Body of pancreas (tissue), 4 donors: ENCODE data around the gene DIRAS1. TPM values are rescaled to one million over a fixed set of nuclear protein-coding genes. Genes with fewer than 3 reads are reported as not detected.

ENCODE experiments used
- ATAC-seq: fragments of 150-250 bp; one replicate; pipeline ENCODE4 v1.9.1; 2016
- DNase-seq, 4 donors: peaks; one replicate each; pipeline ENCODE4 v3.0.0-alpha.2; 2019
- H3K27ac ChIP-seq, 4 donors: fragments of 200-600 bp; sonication (generic); 1 replicate in 3 of 4; 2 replicates in 1 of 4; pipeline versions ENCODE4 v1.5.1 to v1.6.1; 2016 to 2019; ENCODE audit warnings: mild to moderate bottlenecking in 1 of 4, mixed read lengths in 1 of 4, moderate library complexity in 1 of 4
- H3K27me3 ChIP-seq, 2 donors: fragments of 200-600 bp; sonication (generic); one replicate each; pipeline ENCODE4 v1.6.0; 2016; ENCODE audit warnings: mild to moderate bottlenecking in 1 of 2
- H3K36me3 ChIP-seq, 2 donors: fragments of 200-600 bp; sonication (generic); replicated peaks in 1 of 2; 2 replicates each; pipeline ENCODE4 v1.5.1; 2016; ENCODE audit warnings: low read depth in 2 of 2; ENCODE audit not compliant: insufficient read depth in 1 of 2
- H3K4me1 ChIP-seq: fragments of 200-600 bp; sonication (generic); one replicate; pipeline ENCODE4 v1.6.0; 2016
- H3K4me3 ChIP-seq, 2 donors: fragments of 200-600 bp; sonication (generic); 1 replicate in 1 of 2; 2 replicates in 1 of 2; pipeline ENCODE4 v1.5.1; 2016 to 2019
- H3K9me3 ChIP-seq, 3 donors: fragments of 200-600 bp; sonication (generic); 1 replicate in 2 of 3; 2 replicates in 1 of 3; pipeline ENCODE4 v1.5.1; 2016
- CTCF ChIP-seq, 7 experiments: fragments of 450-650 bp in 4 of 7; fragments of 200-600 bp in 3 of 7; sonication (generic) in 3 of 7; IDR thresholded peaks; one replicate each; pipeline ENCODE4 v1.5.1; 2016 to 2019; ENCODE audit warnings: antibody characterized with exemption in 7 of 7
- POLR2A ChIP-seq, 3 donors: fragments of 450-650 bp; IDR thresholded peaks; one replicate each; pipeline ENCODE4 v1.6.1; 2016; ENCODE audit warnings: antibody characterized with exemption in 3 of 3, mild to moderate bottlenecking in 2 of 3
- WGBS, 2 donors: methylation state at CpG; one replicate each; pipeline ENCODE4 v1.1.5; 2017; 5-methylcytosine and 5-hydroxymethylcytosine counted together
- intact Hi-C: fragments of 100-400 bp; cut with DNase I; formaldehyde crosslinking; loops from one replicate; pipeline ENCODE4 v1.15.1; 2023
- total RNA-seq, 2 donors: library from RNA; depleted of rRNA; stranded (reverse); fragments of >200 nt; gene quantifications; one replicate each; pipeline ENCODE4 v1.1.0, GENCODE V29; 2016

Gene DIRAS1
- total RNA-seq, 2 donors from 2014 or later, result 0.78 to 4.9 TPM

- no peaks in the 10 kb centered on the region for H3K36me3 ChIP-seq
- DNase-seq (no peak), ATAC-seq (no peak)
- intact Hi-C loops, result no loop called here
- H3K4me3 ChIP-seq, result no peak overlapping the region
- no peak overlapping the region for H3K27ac ChIP-seq
- TF ChIP-seq CTCF (IDR thresholded peaks at IDR 0.05) (no peak), POLR2A (IDR thresholded peaks at IDR 0.05) (no peak)
- peaks cover 0 to 5% (median 0%) of the 10 kb centered on the region in 3 donors for H3K9me3 ChIP-seq
- H3K4me1 ChIP-seq, result peaks cover 16% of the 10 kb centered on the region
- 82 to 83% methylated on average over 39 to 49 of the region's 52 CpGs for WGBS, 2 donors
- H3K27me3 ChIP-seq, result no peaks in the 10 kb centered on the region
These were observed 3.3 kb downstream of the DIRAS1 start for GRCh38 chr19:2717638-2718541.

GRCh38 chr19:2716722-2717637 is 4.2 kb downstream of the DIRAS1 start:
- Histone ChIP-seq H3K27ac (no peak overlapping the region), H3K27me3 (no peaks in the 10 kb centered on the region), H3K4me3 (no peak overlapping the region), H3K36me3 (no peaks in the 10 kb centered on the region), H3K4me1 (peaks cover 16% of the 10 kb centered on the region), H3K9me3 (peaks cover 0 to 5% (median 0%) of the 10 kb centered on the region in 3 donors)
- intact Hi-C loops, result no loop called here
- TF ChIP-seq CTCF (IDR thresholded peaks at IDR 0.05) (no peak), POLR2A (IDR thresholded peaks at IDR 0.05) (no peak)
- DNase-seq (no peak), ATAC-seq (no peak)
- 91 to 93% methylated on average over 45 to 50 of the region's 51 CpGs for WGBS, 2 donors

- no peak for DNase-seq
- H3K36me3 ChIP-seq, result no peaks in the 10 kb centered on the region
- no peak for ATAC-seq
- H3K9me3 ChIP-seq, result peaks cover 0 to 5% (median 0%) of the 10 kb centered on the region in 3 donors
- H3K4me3 ChIP-seq, result no peak overlapping the region
- peaks cover 13% of the 10 kb centered on the region for H3K4me1 ChIP-seq
- 88 to 92% methylated on average over 2 to 19 of the region's 19 CpGs for WGBS, 2 donors
- intact Hi-C loops, result no loop called here
- no peaks in the 10 kb centered on the region for H3K27me3 ChIP-seq
- no peak for TF ChIP-seq POLR2A (IDR thresholded peaks at IDR 0.05)
- no peak for TF ChIP-seq CTCF (IDR thresholded peaks at IDR 0.05)
- H3K27ac ChIP-seq, result no peak overlapping the region
These were observed 4.9 kb downstream of the DIRAS1 start for GRCh38 chr19:2716275-2716650.

- Histone ChIP-seq H3K9me3 (peaks cover 0 to 5% (median 0%) of the 10 kb centered on the region in 3 donors), H3K4me3 (no peak overlapping the region), H3K27me3 (no peaks in the 10 kb centered on the region), H3K4me1 (peaks cover 11% of the 10 kb centered on the region), H3K27ac (no peak overlapping the region), H3K36me3 (no peaks in the 10 kb centered on the region)
- ATAC-seq, result no peak
- no peak for DNase-seq
- intact Hi-C loops, result no loop called here
- WGBS, 2 donors, result 96 to 97% methylated on average over 9 to 12 of the region's 12 CpGs
- TF ChIP-seq POLR2A (IDR thresholded peaks at IDR 0.05) (no peak), CTCF (IDR thresholded peaks at IDR 0.05) (no peak)
These were observed 5.5 kb downstream of the DIRAS1 start for GRCh38 chr19:2715470-2716274.
